Neural progenitor cell (in vitro differentiated cells): ENCODE data around the gene NETO1.

Experiments used
- CTCF ChIP-seq: fragments of 200-600 bp; sonication (generic); IDR thresholded peaks from 2 replicates; pipeline ENCODE4 v1.5.1; 2017; ENCODE audit warnings: antibody characterized with exemption, mild to moderate bottlenecking
- EZH2 ChIP-seq: fragments of 200-600 bp; sonication (generic); IDR thresholded peaks from 2 replicates; pipeline ENCODE4 v1.6.1; 2017; ENCODE audit warnings: antibody characterized with exemption, mild to moderate bottlenecking, moderate library complexity

DNA sequence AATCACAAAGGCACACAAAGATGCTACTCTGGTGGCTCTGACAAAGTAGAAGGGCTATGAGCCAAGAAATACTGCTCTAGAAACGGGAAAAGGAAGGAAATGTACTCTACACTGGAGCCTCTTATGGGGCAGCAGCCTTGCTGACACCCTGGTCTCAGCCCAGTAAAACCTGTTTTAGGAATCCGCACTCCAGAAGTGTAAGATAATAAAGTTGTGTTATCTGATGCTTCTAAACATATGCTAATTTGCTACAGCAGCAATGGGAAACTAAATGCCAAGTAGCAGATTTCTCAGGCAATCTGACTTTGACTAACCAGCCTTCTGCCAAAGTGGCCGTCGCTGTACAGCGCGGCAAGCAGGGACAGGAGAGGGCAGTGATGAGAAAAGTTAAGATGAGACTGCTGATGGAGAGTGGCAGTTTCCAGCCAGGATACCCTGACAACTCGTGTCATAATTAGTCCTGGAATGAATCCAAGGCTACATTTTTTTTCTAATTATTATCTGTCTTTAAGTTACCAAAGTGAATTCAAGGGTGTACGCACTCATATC is 99.0 kb downstream of the NETO1 start:
- TF ChIP-seq CTCF (peak; percentile 47), EZH2 (no peak)
